CD4-positive, alpha-beta T cell (primary cell): ENCODE measurements around the gene TMEM43. TPM values are rescaled to one million over a fixed set of nuclear protein-coding genes. Genes with fewer than 3 reads are reported as not detected.
"Not testable (repeated sequence)": the region's sequence is repeated elsewhere in the genome, so short reads cannot be mapped to it uniquely, and the experiment has no call there.

ENCODE experiments used
- ATAC-seq: fragments of 200-7000 bp; cut with Tn5 transposase; one replicate; pipeline ENCODE4 v1.10.0; 2022; ENCODE audit warnings: mild to moderate bottlenecking; ENCODE audit not compliant: poor library complexity
- CTCF ChIA-PET: fragments of 350-600 bp; sonication (Branson Sonifier 250); formaldehyde crosslinking; loops from one replicate; lab custom pipeline; 2021; ENCODE audit warnings: antibody characterized with exemption, inconsistent platforms; lab: Charles Lee
- POLR2A ChIA-PET: fragments of 350-600 bp; sonication (Branson Sonifier 250); formaldehyde crosslinking; loops from one replicate; lab custom pipeline; 2021; ENCODE audit warnings: antibody characterized with exemption, inconsistent platforms; lab: Charles Lee
- DNase-seq, 14 experiments: peaks; one replicate each; pipeline ENCODE4 v3.0.0-alpha.2; 2013 to 2020; ENCODE audit warnings: mixed read lengths in 2 of 14
- H3K27ac ChIP-seq, 2 donors: one replicate each; pipeline versions ENCODE4 v1.5.1 to v1.7.0; 2013; ENCODE audit warnings: low read length in 2 of 2, low read depth in 1 of 2, mild to moderate bottlenecking in 1 of 2
- H3K27me3 ChIP-seq, 2 experiments: 1 replicate in 1 of 2; 2 replicates in 1 of 2; pipeline versions ENCODE4 v1.6.1 to v1.7.0; 2013; ENCODE audit warnings: low read length in 2 of 2, control low read depth in 1 of 2, mild to moderate bottlenecking in 1 of 2, moderate library complexity in 1 of 2; ENCODE audit not compliant: insufficient read depth in 2 of 2, control insufficient read depth in 1 of 2
- H3K36me3 ChIP-seq: one replicate; pipeline ENCODE4 v1.6.1; 2013; ENCODE audit warnings: low read length, control low read depth; ENCODE audit not compliant: insufficient read depth
- H3K4me1 ChIP-seq: one replicate; pipeline ENCODE4 v1.6.1; 2013; ENCODE audit warnings: low read length, control low read depth; ENCODE audit not compliant: insufficient read depth
- H3K4me3 ChIP-seq: one replicate; pipeline ENCODE4 v1.5.1; 2013; ENCODE audit warnings: mild to moderate bottlenecking, low read length, moderate library complexity
- H3K9me3 ChIP-seq, 2 experiments: 1 replicate in 1 of 2; 2 replicates in 1 of 2; pipeline versions ENCODE4 v1.6.1 to v1.7.0; 2013; ENCODE audit warnings: low read length in 2 of 2, mild to moderate bottlenecking in 2 of 2, control low read depth in 1 of 2, moderate library complexity in 1 of 2; ENCODE audit not compliant: control insufficient read depth in 1 of 2, insufficient read depth in 1 of 2
- H3K27ac Mint-ChIP-seq: one replicate; pipeline ENCODE4 v1.8.0; 2020; ENCODE audit warnings: mixed read lengths
- H3K27me3 Mint-ChIP-seq: one replicate; pipeline ENCODE4 v1.8.0; 2021; ENCODE audit warnings: mixed read lengths
- H3K36me3 Mint-ChIP-seq: one replicate; pipeline ENCODE4 v1.8.0; 2021; ENCODE audit warnings: low read depth, mixed read lengths
- H3K4me1 Mint-ChIP-seq: one replicate; pipeline ENCODE4 v1.8.0; 2021; ENCODE audit warnings: low read depth, mixed read lengths
- H3K4me3 Mint-ChIP-seq: one replicate; pipeline ENCODE4 v1.8.0; 2020; ENCODE audit warnings: mild to moderate bottlenecking, mixed read lengths
- H3K9me3 Mint-ChIP-seq: one replicate; pipeline ENCODE4 v1.8.0; 2020; ENCODE audit warnings: mixed read lengths
- intact Hi-C, 2 experiments: fragments of 100-400 bp; cut with DNase I in 1 of 2; cut with micrococcal nuclease in 1 of 2; formaldehyde crosslinking; loops; one replicate each; pipeline versions ENCODE4 v1.15.1 to v1.9.0; 2023 to 2025; cut with DNase I, micrococcal nuclease
- total RNA-seq, 174 experiments: library from RNA in 2 of 174; stranded (reverse) in 2 of 174; gene quantifications; one replicate each; pipeline ENCODE4 v1.2.3 and lab custom pipeline; 2021 to 2026
- TF ChIP-seq, protein P1 (sequence below): fragments of 200-600 bp; IDR thresholded peaks from one replicate; pipeline ENCODE4 v1.8.0; 2022; ENCODE audit warnings: antibody characterized with exemption, mild to moderate bottlenecking

TMEM43 gene
- total RNA-seq, 2 experiments from 2014 or later: 24.8 to 27.6 TPM

- no peak for DNase-seq
- Histone ChIP-seq H3K27ac (no peak overlapping the region), H3K36me3 (no peaks in the 10 kb centered on the region), H3K9me3 (no peaks in the 10 kb centered on the region), H3K27me3 (peaks cover 0 to 4% of the 10 kb centered on the region in 2 experiments), H3K4me3 (no peak overlapping the region), H3K4me1 (no peaks in the 10 kb centered on the region)
- ChIA-PET CTCF (no interaction called here), POLR2A (no interaction called here)
- Mint-ChIP-seq H3K4me1 (no peaks in the 10 kb centered on the region), H3K27ac (no peak overlapping the region), H3K36me3 (no peaks in the 10 kb centered on the region), H3K27me3 (peaks cover 51% of the 10 kb centered on the region), H3K4me3 (no peak overlapping the region), H3K9me3 (peaks cover 3% of the 10 kb centered on the region)
- TF ChIP-seq, protein P1, sequence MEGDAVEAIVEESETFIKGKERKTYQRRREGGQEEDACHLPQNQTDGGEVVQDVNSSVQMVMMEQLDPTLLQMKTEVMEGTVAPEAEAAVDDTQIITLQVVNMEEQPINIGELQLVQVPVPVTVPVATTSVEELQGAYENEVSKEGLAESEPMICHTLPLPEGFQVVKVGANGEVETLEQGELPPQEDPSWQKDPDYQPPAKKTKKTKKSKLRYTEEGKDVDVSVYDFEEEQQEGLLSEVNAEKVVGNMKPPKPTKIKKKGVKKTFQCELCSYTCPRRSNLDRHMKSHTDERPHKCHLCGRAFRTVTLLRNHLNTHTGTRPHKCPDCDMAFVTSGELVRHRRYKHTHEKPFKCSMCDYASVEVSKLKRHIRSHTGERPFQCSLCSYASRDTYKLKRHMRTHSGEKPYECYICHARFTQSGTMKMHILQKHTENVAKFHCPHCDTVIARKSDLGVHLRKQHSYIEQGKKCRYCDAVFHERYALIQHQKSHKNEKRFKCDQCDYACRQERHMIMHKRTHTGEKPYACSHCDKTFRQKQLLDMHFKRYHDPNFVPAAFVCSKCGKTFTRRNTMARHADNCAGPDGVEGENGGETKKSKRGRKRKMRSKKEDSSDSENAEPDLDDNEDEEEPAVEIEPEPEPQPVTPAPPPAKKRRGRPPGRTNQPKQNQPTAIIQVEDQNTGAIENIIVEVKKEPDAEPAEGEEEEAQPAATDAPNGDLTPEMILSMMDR: no peak
- no peak for ATAC-seq
- intact Hi-C loops: no loop called here
These were observed 31.0 kb upstream of the TMEM43 start for GRCh38 chr3:14093831-14094230.

GRCh38 chr3:14096742-14097141, 28.1 kb upstream of the TMEM43 start:
- Histone ChIP-seq H3K4me3 (no peak overlapping the region), H3K9me3 (no peaks in the 10 kb centered on the region), H3K4me1 (no peaks in the 10 kb centered on the region), H3K27ac (no peak overlapping the region), H3K36me3 (no peaks in the 10 kb centered on the region), H3K27me3 (no peaks in the 10 kb centered on the region)
- no peak for DNase-seq
- no peak overlapping the region for H3K27ac Mint-ChIP-seq
- TF ChIP-seq, protein P1: no peak
- CTCF ChIA-PET: interaction anchor here (1.3 kb wide), 1 partner anchor 200 kb away, joined by 3 read pairs; no protein-coding TSS in a partner anchor
- ATAC-seq: no peak
- no peaks in the 10 kb centered on the region for H3K36me3 Mint-ChIP-seq
- H3K27me3 Mint-ChIP-seq: peaks cover 41% of the 10 kb centered on the region
- POLR2A ChIA-PET: no interaction called here
- no peak overlapping the region for H3K4me3 Mint-ChIP-seq
- H3K4me1 Mint-ChIP-seq: no peaks in the 10 kb centered on the region
- intact Hi-C loops: no loop called here
- peaks cover 3% of the 10 kb centered on the region for H3K9me3 Mint-ChIP-seq

- Histone ChIP-seq H3K36me3 (no peaks in the 10 kb centered on the region), H3K27ac (no peak overlapping the region), H3K4me3 (no peak overlapping the region), H3K4me1 (no peaks in the 10 kb centered on the region), H3K9me3 (no peaks in the 10 kb centered on the region), H3K27me3 (no peaks in the 10 kb centered on the region)
- H3K27ac Mint-ChIP-seq: no peak overlapping the region
- DNase-seq: no peak
- ChIA-PET CTCF (interaction anchor here (1.3 kb wide), 1 partner anchor 201 kb away, joined by 3 read pairs; no protein-coding TSS in a partner anchor), POLR2A (no interaction called here)
- H3K27me3 Mint-ChIP-seq: peaks cover 41% of the 10 kb centered on the region
- H3K4me3 Mint-ChIP-seq: no peak overlapping the region
- TF ChIP-seq, protein P1: no peak
- no peaks in the 10 kb centered on the region for H3K36me3 Mint-ChIP-seq
- no peak for ATAC-seq
- intact Hi-C loops: no loop called here
- H3K4me1 Mint-ChIP-seq: no peaks in the 10 kb centered on the region
- H3K9me3 Mint-ChIP-seq: peaks cover 3% of the 10 kb centered on the region
These were observed 27.0 kb upstream of the TMEM43 start for GRCh38 chr3:14097616-14098391.

- H3K4me3 Mint-ChIP-seq, ATAC-seq, H3K4me3 ChIP-seq, H3K4me1 Mint-ChIP-seq, H3K9me3 Mint-ChIP-seq, POLR2A ChIA-PET, H3K27me3 ChIP-seq, H3K4me1 ChIP-seq, CTCF ChIA-PET, H3K27ac ChIP-seq, H3K27ac Mint-ChIP-seq, H3K27me3 Mint-ChIP-seq, DNase-seq, H3K9me3 ChIP-seq, intact Hi-C loops: not testable (repeated sequence)
- peaks cover 28% of the 10 kb centered on the region for H3K36me3 ChIP-seq
- H3K36me3 Mint-ChIP-seq: peaks cover 35% of the 10 kb centered on the region
These were observed 15.0 kb upstream of the TMEM43 start for GRCh38 chr3:14109821-14110220.
